NCI-H69 (cell line): Measurements from ENCODE around the gene GCFC2.
"Not testable (repeated sequence)": the region's sequence is repeated elsewhere in the genome, so short reads cannot be mapped to it uniquely, and the experiment has no call there.

Experiments
- DNase-seq: peaks from one replicate; lab custom pipeline; 2025; lab: John Stamatoyannopoulos, UW

GCFC2 gene

DNA sequence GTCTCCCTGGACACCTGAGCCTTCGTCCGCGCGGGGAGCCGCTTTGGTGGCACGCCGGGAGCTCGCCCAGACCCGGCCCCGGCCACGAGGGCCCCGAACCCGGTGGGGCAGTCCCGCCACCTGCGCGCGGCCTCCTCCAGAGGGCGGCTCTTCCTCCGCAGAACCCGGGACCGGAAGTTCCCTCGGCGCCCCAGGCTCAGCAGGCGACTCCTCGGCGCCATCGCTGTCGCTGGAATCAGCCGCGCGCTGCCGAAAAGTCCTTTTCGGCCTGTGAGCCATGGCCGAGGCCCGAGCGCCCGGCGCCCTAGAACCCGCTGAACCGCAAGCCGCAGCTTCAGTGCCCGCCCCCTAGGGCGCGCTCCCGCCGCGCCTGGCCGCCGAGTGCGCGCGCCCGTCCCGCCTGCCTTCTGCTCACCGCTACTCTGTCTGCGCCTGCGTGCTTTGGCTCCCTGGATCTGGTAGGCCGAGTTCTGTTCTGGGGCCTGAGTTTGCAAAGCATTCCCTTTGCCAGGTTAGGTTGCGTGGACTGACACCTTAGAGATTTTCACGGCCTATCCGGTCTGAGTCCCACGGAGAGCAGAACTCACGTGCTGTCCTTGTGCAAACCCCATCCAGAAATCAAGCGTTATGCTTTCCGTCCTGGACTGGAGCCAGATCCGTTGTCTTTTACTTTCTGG is at the start of gene GCFC2:
TSS of gene GCFC2 (minus strand) at position 339 of the 677 bp plus-strand sequence. CDS start at position 279, 60 bp downstream.
- DNase-seq: peak; percentile 90

DNA sequence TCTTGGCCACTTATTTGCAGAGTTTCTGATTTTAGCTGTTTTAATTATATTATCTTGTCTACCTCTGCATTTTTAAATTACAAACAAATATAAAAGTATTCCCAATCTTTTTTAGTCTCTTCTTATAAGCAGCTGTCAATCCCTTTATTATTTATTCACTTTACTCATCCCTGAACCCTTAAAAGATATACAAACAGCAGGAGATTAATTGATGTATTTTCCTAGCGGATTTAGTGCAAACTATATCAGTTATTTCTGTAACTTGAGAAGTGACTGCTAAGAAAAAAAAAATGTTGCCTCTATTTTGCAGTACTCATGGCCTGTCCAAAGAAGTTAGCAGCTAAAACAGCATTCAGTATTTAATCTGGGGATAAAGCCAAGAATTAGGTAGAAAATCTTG is 42.1 kb upstream of the GCFC2 start:
- DNase-seq: no peak

DNA sequence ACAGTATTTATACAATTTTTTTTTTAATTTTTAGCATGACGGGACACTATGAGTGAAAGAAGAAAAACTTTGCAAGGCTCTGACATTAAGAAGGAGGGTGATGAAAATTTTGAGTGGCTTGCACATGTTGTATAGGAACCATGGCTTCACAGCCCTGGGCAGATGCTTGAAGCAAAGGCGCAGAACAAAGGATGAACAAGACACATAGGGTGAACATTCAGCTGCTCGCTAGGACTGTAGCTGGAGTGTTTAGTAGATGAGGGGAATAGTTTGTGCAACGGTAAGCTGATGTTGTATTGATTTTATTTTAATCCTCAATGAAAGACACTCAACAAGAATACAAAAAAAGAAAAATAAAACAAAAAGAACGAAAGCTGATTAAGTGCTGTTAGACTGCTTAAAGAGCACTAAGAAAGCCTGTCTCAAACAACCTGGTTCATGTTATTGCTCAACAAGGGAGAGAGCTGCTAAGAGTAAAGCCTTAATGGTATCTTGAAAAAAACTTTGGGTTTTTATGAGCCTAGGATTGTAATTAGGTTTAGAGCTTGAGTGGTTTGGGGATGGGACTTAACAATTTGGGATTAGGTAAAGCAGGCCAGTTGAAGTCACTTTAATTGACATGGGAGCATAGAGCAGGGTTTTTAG is 41.2 kb upstream of the GCFC2 start:
- no peak for DNase-seq

DNA sequence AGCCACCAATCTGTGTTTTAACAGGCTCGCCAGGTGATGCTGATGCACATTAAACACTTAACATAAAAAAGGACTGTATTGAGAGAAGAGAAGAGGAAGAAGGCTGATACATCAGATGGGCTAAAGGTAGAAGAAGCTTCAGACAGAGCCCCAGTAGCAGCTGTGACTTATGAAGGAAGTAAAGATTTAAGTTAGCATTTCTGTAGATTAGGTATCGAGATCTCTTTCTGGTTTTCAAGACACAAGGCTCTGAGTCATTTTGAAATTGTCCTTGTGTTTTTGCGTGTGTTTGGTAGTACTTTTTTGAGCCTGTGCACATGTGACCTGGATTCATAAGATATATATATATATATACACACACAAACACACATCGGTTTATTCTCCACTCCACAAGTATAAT is 40.6 kb upstream of the GCFC2 start:
- DNase-seq: no peak

DNA sequence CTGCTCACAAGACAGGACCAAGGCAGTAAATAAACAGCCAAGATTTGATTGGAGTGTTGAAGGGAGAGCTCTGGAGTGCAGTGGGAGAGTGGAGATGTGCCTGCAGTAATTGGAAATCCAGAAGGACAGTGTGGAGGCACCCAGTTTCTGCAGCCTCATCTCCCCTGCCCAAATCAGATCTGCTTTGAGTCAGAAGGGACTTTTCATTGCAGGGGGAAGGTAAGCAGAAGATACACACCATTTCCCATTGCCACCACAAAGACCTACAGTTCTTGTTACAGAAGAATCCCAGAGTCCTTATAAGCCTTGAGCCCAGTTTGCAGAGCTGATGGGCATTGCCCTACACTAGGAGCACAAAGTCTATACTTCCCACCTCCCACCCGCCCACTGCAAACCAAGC is 27.2 kb upstream of the GCFC2 start:
- no peak for DNase-seq

DNA sequence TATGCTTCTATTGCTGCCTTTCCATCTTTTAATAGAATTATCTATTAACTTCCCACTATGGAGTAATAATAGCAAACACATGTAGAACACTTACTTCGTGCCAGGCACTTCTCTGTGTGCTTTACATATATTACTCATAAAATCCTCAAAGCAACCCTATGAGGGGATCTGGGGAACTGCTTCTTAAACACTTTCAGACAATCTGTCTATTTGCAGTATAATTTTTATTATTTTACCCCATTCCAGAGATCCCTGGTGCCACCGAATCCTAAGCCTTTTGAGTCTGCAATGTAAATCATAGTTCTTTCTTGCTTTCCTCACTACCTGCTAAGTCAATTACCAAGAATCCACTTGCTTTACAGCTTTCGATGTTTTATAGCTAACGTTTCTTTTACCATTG is 25.6 kb upstream of the GCFC2 start:
- no peak for DNase-seq

DNA sequence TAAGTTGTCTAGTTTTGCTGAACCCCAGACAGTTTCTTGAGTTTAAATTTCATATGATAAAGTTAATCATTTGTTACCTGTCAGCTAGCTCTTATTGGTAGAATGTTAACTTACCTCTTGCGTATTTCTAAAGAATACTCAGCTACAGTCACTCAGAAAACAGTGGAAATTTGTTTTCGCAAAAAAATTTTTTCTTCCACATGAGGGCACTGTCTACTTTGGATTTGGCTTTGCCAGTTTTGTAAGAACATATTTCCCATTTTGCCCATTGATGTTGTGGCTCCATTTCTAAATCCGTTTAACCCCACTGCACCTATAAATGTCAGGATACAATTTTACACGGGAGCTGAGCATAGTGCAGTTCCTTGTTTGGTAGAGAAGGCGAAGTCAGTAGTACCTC is 19.1 kb upstream of the GCFC2 start:
- DNase-seq: peak; percentile 2

DNA sequence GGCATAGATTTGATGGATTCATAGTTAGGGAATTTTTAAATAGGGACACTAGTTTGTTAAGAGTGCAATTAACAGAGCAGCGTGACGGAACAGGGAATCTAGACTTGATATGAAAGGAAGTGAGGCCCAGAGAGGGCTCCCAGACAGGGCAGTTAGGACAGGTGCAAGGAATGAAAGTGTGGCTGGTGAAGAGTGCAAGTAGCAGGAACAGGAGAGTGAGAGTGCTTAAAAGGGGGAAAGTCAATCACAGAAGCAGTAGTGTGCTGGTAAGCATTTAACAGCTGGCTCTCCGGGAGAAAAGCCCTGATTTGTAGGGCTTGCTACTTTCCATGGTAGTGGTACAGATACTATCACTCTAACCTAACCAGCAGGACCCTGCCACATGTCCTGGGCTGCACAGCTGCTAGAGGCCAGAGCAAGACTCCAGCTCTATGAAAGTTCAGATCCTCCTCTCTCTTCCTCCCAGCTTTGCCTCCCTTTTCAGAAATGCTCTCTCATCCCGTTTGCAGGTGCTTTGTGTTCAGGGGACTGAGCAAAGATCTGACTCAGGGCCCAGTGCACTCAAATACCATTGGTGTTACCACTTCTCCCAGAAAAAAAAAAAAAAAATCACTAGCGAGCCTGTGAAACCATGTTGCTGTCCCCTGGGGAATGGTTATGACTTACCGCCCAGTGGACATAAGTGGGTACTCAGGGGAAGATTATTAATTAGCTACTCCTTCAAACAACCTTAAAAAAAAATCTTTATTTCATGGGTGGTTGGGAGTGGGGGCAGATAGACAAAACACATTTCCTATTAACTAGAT is 18.1 kb upstream of the GCFC2 start:
- peak; percentile 7 for DNase-seq

DNA sequence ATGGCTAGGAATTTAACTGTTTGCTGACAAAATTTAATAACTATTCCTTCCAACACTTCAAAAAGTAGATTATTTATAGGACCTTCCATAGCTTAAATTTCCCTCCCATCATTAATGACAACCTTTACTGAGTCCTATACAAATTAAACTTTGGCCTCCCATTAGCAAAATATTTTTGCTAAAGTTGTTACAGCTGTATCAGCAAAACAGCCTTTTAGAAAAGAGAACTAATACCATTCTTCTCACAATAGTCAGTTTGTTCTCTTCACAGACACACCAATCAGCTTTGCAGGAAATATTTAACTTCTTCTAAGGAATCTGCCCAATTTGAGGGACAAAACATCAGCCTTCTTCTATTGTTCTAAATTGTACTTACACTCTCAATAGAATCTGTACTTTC is 12.0 kb upstream of the GCFC2 start:
- no peak for DNase-seq

DNA sequence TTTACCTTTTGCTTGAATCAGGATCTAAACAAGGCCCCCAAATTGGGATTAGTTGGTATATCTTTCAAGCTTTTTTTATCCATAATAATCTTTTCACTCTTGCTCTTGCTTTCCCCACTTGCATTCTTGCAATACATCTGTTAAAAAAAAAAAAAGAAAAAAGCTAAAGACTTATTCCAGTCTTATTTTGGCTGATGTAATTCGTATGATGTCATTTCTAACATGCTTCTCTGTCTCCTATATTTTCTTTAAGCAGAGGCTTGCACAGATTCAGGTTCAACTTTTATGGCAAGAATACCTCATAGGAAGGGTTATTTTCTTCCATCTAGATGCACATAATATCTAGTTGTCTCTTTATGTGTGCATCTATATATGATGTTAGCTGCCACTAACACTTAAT is 9.8 kb upstream of the GCFC2 start:
- DNase-seq: no peak

DNA sequence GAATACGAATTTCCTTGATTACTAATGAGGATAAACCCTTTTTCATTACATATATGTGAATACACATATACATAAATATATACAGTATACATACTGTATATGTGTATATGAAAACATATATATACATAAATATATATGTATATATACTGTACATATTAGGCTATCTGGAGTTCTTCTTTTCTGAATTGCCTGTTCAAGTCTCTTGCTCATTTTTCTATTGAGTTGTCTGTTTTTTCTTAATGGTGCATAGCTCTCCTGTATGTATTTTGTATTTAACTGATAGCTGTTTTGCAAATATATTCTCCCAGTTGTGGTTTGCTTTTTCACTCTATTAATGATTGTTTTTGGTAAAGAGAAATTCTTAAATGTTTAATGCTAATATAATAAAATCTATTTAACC is 8.9 kb upstream of the GCFC2 start:
- no peak for DNase-seq

DNA sequence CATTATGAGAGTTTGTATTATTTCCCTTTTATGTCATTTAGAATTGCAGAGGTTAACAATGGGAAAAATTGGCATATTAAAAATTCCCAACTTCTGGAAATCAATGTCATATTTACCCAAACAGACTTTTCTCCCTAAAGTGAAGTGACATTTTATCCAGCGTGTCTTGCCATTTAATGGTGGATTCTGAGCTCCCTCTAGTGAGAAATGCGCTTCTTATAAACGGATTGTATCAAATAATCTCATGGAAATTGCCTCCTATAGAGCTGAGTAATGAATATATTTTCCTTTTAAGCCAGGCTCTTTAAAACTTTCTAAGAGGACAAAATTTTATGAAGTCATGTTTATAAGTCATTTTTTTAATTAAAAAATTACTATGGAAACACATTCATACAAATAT is 5.7 kb upstream of the GCFC2 start:
- peak; percentile 13 for DNase-seq

DNA sequence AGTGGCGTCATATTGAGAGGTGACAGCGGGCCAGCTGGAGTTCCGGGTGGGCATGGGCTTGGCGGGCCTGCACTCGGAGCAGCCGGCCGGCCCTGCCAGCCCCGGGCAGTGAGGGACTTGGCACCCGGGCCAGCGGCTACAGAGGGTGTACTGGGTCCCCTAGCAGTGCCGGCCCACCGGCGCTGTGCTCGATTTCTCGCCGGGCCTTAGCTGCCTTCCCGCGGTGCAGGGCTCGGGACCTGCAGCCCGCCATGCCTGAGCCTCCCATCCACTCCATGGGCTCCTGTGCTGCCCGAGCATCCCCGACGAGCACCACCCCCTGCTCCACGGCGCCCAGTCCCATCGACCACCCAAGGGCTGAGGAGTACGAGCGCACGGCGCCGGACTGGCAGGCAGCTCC is 875 bp upstream of the GCFC2 start:
- DNase-seq: not testable (repeated sequence)

DNA sequence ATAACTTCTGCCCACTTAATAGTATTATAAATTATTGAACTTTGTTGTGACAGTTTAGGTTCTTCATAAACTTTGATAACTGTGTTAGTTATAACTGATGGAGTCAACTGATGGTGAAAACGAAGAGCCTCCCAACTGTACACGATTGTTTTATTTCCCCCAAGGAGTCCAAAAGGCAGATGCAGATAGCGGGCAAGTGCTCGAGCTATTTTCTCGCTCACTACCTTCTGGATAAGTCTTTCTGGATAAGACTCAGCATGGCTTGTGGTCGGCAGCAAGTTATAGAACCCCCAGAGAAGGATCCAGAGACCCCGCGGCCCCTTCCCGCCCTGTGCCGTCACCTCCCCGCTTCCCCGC is 517 bp downstream of the GCFC2 start:
- DNase-seq: no peak

DNA sequence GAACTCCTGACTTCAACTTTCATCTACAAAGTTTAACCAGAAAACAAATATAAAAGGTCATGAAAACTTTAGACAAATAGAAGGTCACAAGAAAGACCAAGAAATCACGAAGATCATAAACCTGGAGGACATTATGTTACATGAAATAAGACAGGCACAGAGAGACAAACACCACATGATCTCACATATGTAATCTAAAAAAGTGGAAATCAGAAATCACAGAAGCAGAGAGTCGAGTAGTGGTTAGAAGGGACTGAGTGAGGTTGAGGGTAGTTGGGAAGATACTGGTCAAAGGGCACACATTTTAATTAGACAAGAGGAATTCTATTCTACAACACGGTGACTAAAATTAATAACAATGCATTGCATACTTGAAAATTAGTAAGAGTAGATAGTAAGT is 1.4 kb downstream of the GCFC2 start:
- DNase-seq: peak; percentile 3

DNA sequence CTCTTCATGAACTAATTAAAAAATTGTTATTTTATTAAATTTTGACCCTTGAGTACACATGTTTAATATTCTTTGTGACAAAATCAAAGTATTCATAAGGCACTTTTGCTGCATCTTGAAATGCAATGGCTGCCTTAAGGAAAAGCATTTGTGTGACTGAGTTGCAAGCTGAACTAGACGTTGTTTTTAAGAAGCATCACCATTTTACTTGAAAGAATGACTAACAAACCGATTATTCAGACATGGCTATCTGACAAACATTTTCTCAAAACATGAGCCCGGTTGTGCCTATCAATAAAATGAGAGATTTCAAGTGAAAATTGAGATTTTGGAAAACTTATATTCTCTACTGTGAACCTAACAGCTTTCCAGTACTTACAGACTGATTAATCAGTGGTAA is 2.8 kb downstream of the GCFC2 start:
- no peak for DNase-seq

DNA sequence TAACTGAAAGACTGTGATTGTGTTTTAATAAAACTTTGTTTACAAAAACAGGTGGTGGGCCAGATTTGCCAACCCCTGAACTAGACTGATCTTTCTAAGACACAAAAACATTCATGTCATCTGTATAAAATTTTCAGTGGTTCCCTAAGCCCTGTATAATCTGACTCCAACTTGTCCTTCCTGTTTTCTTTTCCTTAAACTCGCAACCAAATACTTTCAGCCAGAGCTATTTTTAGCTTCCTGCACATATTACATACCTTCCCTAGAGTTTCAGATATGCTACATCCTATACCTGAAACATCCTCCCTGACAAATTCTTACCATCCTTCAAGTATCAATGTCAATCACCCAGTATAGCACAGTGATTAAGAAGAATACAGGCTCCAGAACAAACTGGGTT is 4.8 kb downstream of the GCFC2 start:
- DNase-seq: no peak

DNA sequence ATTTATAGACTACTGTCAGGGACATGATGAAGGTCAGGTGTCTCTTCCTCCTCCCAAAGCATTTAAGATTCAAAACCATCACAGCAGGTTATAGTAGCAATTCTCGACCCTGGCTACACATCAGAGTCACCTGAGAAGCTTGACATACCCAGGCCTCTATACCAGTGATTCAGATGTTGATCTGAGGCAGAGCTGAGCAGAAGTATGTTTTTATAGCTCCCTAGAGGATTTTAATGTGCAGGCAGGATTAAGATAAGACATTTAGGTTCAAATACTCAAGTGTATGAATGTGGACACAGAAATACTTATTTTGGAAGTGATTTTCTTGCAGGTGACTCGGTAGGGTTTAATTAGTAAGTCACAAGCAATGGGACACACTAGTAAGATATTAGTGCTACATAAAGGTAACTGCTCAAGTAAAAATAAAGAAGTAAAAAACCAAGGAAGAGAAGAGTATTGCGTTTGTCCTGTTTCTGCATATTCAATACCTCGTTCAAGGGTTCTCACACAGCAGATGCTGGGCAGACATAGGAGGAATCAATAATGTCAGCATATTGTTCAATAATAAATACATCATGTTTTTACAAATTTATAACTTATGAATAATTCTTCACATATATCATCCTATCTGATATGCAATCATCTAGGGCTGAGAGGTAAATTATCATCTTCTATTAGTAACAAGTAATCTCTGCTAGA is 7.0 kb downstream of the GCFC2 start:
- DNase-seq: peak; percentile 2

DNA sequence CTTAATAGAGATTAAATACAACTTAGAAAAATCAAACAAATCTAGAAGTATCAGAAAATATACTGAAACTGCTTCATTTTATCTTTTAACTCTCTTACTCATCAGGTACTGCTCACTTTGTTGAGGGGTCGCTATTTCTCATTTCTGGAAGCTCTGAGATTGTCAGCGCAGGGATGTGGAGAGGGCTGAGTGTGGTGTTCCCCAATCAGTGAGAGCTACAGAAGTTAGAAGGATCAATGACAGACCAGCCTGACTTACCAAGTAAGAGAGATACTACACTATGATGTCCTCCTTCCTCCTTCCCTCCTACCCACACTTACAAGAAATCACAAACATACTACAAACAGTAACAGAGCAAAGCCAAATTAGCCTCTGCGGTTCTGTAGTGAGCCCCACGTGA is 8.1 kb downstream of the GCFC2 start:
- DNase-seq: no peak

DNA sequence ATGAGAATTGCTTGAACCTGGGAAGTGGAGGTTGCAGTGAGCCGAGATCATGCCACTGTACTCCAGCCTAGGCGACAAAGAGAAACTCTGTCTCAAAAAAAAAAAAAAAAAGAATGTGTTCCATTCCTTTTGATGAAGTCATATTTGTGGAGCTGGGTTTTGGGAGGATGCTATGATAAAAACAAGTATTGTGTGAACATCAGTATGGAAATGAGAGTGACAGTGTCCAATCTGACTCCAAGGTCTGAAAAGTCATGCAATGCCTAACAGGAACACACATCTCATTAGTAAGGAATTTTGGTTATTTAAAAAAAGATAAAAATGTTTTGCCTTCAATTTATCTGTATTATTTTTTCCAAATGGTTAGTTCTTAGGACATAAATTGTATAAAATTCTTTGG is 11.8 kb downstream of the GCFC2 start:
- DNase-seq: no peak

DNA sequence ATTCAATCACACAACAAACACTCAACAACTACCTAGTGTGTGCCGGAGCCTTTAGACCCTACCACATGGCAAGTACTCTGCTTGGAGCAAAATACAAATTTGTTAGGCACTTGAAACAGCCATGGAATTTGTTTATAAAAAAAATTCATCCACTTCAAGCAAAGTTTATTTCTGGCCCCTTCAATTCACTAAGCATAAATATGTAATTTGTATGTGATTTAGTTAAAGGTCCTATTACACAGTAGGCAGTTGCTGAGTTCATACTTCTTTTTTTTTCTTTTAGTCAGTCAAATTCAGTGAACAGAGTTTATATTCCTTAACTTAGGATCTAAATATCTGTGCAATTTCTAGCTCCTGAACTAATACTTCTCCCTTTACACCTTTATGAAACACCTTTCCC is 22.5 kb downstream of the GCFC2 start:
- no peak for DNase-seq

DNA sequence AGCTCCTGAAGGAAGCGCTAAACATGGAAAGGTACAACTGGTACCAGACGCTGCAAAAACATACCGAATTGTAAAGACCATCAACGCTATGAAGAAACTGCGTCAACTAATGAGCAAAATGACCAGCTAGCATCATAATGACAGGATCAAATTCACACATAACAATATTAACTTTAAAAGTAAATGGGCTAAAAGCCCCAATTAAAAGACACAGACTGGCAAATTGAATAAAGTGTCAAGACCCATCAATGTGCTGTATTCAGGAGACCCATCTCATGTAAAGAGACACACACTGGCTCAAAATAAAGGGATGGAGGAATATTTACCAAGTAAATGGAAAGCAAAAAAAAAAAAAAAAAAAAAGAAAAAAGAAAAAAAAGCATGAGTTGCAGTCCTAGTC is 27.3 kb downstream of the GCFC2 start:
- not testable (repeated sequence) for DNase-seq

DNA sequence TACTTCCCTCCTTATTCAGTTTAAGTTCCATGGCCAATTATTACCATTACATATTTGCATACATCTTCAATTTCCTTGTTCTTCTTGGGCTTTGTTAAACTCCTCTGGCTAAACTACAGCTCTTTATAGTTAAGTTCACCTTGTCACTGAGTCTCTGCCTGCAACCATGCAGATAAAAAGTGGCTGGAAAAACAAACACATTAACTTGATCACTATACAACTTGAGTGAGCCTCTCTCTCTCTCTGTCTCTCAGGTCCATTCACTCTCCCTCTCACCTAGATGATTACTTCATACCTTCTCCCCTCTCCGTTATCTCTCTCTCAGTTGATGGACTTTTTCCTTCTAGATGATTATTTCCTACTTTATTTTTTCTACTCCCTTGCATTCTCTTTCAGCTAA is 30.3 kb downstream of the GCFC2 start:
- no peak for DNase-seq
